ENCODE results near the gene DHRS12. TPM values are rescaled to one million over a fixed set of nuclear protein-coding genes. Genes with fewer than 3 reads are reported as not detected.

Gene DHRS12
- total RNA-seq, 1 donor: 3.3 TPM

DNA sequence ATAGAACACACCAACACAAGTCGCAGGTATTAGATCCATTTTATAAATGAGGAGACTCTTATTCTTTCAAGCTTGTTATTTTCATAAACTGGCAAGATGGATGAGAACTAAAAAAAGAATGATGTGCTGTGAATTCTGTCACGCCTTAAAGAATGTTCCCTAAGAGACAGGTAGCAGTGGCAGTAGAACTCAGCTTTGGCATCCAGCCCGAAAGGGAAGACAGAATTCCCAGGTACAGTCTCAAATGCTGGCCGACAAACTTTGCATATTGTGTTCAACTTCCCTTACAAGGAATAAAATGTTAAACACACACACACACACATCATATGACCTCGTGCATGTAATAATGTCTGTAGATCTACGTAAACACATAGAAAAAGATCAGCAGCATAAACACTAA, 37.8 kb upstream of the DHRS12 start:
- no peak for DNase-seq (ENCODE audit: insufficient read length, low spot score, missing footprints)
- H3K36me3 ChIP-seq (ENCODE audit: insufficient read depth, low read length): no peaks in the 10 kb centered on the region
- H3K4me2 ChIP-seq (ENCODE audit: insufficient read depth, low read length): no peak overlapping the region
- no peak overlapping the region for H3K27ac ChIP-seq (ENCODE audit: low read depth, low read length)
- H3K4me3 ChIP-seq (ENCODE audit: insufficient read depth, low read length): no peak overlapping the region
- no peaks in the 10 kb centered on the region for H3K9me3 ChIP-seq (ENCODE audit: low read depth, low read length)
- TF ChIP-seq, protein P1, sequence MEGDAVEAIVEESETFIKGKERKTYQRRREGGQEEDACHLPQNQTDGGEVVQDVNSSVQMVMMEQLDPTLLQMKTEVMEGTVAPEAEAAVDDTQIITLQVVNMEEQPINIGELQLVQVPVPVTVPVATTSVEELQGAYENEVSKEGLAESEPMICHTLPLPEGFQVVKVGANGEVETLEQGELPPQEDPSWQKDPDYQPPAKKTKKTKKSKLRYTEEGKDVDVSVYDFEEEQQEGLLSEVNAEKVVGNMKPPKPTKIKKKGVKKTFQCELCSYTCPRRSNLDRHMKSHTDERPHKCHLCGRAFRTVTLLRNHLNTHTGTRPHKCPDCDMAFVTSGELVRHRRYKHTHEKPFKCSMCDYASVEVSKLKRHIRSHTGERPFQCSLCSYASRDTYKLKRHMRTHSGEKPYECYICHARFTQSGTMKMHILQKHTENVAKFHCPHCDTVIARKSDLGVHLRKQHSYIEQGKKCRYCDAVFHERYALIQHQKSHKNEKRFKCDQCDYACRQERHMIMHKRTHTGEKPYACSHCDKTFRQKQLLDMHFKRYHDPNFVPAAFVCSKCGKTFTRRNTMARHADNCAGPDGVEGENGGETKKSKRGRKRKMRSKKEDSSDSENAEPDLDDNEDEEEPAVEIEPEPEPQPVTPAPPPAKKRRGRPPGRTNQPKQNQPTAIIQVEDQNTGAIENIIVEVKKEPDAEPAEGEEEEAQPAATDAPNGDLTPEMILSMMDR (IDR thresholded peaks at IDR 0.05; ENCODE audit: extremely low read depth, low read depth, low read length): no peak
- H3K79me2 ChIP-seq (ENCODE audit: insufficient read depth, low read length): no peaks in the 10 kb centered on the region
- H4K20me1 ChIP-seq (ENCODE audit: insufficient read depth, low read length): no peaks in the 10 kb centered on the region
- H3K4me1 ChIP-seq (ENCODE audit: insufficient read depth, low read length): peaks cover 19% of the 10 kb centered on the region
- peaks cover 29% of the 10 kb centered on the region for H3K27me3 ChIP-seq (ENCODE audit: insufficient read depth, low read length)
- no peak overlapping the region for H2AFZ ChIP-seq (ENCODE audit: low read length)

DNA sequence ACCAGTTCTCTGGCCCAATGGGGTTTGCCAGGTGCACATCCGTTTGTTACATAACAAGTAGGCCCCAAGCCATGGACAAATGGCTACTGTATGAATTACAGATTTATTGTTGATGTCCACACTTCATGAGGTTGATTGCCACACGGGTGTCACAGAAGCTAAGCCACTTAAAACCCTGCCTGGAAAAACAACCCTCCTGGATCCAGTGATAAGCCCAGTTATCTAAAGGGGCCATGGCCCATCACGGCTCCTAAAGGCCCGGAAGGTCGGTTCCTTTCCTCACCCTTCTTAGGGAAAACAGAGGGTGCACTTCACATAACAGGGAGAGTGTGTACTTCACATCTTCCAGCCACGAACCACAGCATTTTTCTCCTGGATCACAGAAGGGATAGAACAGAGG, 37.0 kb upstream of the DHRS12 start:
- Histone ChIP-seq H3K27me3 (ENCODE audit: insufficient read depth, low read length) (peaks cover 29% of the 10 kb centered on the region), H3K79me2 (ENCODE audit: insufficient read depth, low read length) (no peaks in the 10 kb centered on the region), H3K4me3 (ENCODE audit: insufficient read depth, low read length) (no peak overlapping the region), H2AFZ (ENCODE audit: low read length) (no peak overlapping the region), H3K27ac (ENCODE audit: low read depth, low read length) (no peak overlapping the region), H4K20me1 (ENCODE audit: insufficient read depth, low read length) (no peaks in the 10 kb centered on the region), H3K4me1 (ENCODE audit: insufficient read depth, low read length) (peaks cover 19% of the 10 kb centered on the region), H3K4me2 (ENCODE audit: insufficient read depth, low read length) (no peak overlapping the region), H3K36me3 (ENCODE audit: insufficient read depth, low read length) (no peaks in the 10 kb centered on the region), H3K9me3 (ENCODE audit: low read depth, low read length) (no peaks in the 10 kb centered on the region)
- DNase-seq (ENCODE audit: insufficient read length, low spot score, missing footprints): no peak
- TF ChIP-seq, protein P1 (IDR thresholded peaks at IDR 0.05; ENCODE audit: extremely low read depth, low read depth, low read length): no peak

DNA sequence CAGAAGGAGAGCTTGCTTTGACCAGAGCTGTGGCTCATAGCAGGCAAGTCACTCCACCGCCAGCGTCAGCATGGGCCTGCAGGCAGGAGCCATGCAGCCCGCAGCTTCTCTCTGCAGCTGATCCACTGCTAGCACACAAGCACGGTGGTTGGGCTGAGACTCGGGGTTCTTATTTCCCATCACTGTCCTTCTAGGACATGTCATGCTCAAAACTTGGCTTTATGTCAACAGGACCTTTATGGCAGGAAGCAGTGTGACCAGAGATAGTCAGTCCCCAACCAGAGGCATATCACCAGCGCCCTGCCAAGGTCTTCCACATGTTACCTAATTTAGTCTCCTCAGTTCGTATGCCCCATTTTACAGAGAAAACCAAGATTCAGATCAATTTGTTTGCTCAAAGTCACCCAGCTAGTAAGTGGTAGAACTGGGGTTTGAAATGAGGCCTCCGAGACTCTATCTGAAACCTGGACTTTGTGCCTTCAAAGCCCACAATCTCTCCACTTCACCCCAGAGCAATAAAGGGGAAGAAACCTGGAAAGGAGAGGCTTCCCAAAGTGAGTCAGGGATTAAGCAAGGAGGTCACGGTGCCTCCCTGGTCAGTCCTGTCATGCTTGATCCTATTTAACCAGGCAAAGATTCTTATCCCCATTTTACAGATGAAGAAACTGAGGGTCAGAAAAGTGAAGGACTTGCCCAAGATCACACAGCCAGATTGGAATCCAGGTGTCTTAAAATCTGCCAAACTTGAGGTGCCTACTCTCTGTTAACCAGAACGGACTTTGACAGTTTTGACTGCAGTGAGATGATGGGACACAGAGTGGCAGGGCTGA, 36.0 kb upstream of the DHRS12 start:
- H3K36me3 ChIP-seq (ENCODE audit: insufficient read depth, low read length): no peaks in the 10 kb centered on the region
- H4K20me1 ChIP-seq (ENCODE audit: insufficient read depth, low read length): no peaks in the 10 kb centered on the region
- H3K9me3 ChIP-seq (ENCODE audit: low read depth, low read length): no peaks in the 10 kb centered on the region
- no peak overlapping the region for H2AFZ ChIP-seq (ENCODE audit: low read length)
- no peak for DNase-seq (ENCODE audit: insufficient read length, low spot score, missing footprints)
- H3K4me1 ChIP-seq (ENCODE audit: insufficient read depth, low read length): peaks cover 13% of the 10 kb centered on the region
- H3K79me2 ChIP-seq (ENCODE audit: insufficient read depth, low read length): no peaks in the 10 kb centered on the region
- peaks cover 29% of the 10 kb centered on the region for H3K27me3 ChIP-seq (ENCODE audit: insufficient read depth, low read length)
- TF ChIP-seq, protein P1 (IDR thresholded peaks at IDR 0.05; ENCODE audit: extremely low read depth, low read depth, low read length): no peak
- H3K27ac ChIP-seq (ENCODE audit: low read depth, low read length): no peak overlapping the region
- H3K4me3 ChIP-seq (ENCODE audit: insufficient read depth, low read length): no peak overlapping the region
- H3K4me2 ChIP-seq (ENCODE audit: insufficient read depth, low read length): no peak overlapping the region

DNA sequence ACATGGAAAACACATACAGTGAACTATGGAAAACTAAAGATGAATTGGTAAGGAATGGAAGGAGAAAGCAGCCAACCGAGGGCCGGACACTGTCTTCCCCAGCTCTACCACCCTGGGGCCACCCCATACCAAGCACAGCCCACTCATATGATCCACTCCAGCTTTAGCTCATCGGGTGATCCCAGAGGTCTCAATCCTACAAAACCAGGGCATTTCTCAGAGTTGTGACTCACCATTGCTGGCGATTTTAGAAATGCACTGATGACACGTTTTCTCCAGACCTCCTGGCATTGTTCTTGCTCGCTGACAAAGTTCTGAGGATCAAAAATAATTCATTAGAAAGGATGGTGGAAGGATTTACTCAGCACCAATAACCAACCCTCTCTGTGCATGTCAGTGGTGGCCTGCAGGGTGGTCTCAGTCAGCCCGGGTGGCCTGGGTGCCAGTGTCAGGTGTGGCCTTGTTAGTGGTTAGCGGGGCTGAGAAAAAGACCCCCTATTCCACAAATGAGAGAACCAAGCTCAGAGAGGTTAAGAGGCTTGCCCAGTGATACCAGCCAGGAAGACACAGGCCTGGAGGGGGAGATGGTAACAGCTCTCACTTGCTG, 34.4 kb upstream of the DHRS12 start:
- no peak overlapping the region for H3K27ac ChIP-seq (ENCODE audit: low read depth, low read length)
- H4K20me1 ChIP-seq (ENCODE audit: insufficient read depth, low read length): no peaks in the 10 kb centered on the region
- no peaks in the 10 kb centered on the region for H3K36me3 ChIP-seq (ENCODE audit: insufficient read depth, low read length)
- H3K4me1 ChIP-seq (ENCODE audit: insufficient read depth, low read length): peaks cover 11% of the 10 kb centered on the region
- peak overlapping the region; percentile 3 for H3K4me2 ChIP-seq (ENCODE audit: insufficient read depth, low read length)
- no peaks in the 10 kb centered on the region for H3K9me3 ChIP-seq (ENCODE audit: low read depth, low read length)
- TF ChIP-seq, protein P1 (IDR thresholded peaks at IDR 0.05; ENCODE audit: extremely low read depth, low read depth, low read length): no peak
- H2AFZ ChIP-seq (ENCODE audit: low read length): no peak overlapping the region
- DNase-seq (ENCODE audit: insufficient read length, low spot score, missing footprints): peak; percentile 89
- no peaks in the 10 kb centered on the region for H3K79me2 ChIP-seq (ENCODE audit: insufficient read depth, low read length)
- no peak overlapping the region for H3K4me3 ChIP-seq (ENCODE audit: insufficient read depth, low read length)
- peaks cover 32% of the 10 kb centered on the region for H3K27me3 ChIP-seq (ENCODE audit: insufficient read depth, low read length)

Measured in osteoblast (primary cell).